Measurements from ENCODE around the gene C16orf95.
"Not testable (repeated sequence)": the region's sequence is repeated elsewhere in the genome, so short reads cannot be mapped to it uniquely, and the experiment has no call there.

C16orf95 gene

DNA sequence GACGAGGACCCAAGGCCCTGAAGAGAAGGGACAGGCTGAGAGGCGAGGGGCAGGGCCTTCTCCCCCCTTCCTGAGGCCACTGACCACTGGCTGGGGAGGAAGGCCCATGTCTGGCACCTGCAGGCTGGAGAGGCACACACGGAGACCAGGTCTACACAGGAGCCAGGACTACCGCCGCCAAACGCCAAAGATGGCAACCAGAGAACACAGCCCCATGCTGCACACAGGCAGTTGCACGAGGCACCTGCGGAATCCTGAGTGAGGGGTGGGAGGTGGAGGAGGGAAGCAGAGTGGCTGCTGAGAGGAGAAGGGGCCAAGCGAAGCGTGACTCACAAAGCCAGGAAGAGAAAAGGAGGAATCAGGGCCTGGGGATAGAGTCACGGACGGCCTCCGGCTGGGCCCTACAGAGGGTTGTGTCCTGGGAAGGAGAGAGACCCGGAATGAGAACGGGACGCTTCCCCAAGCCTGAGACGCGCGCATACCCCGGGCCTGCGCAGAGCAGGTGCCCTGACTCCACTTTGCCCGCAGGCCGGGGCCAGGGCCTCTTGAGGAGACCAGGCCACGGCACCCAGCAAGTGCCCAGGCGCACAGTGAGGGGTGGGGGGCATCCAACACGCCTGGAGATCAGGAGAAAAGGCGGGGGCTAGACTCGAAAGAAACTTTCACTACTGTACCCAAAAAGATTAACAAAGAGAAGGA, 28.7 kb upstream of the C16orf95 start:
- DNase-seq = no peak

- DNase-seq = peak; percentile 29
Measured at GRCh38 chr16:87344931-87345631, 27.9 kb upstream of the C16orf95 start.

- no peak for DNase-seq
Measured at GRCh38 chr16:87344165-87344930, 27.2 kb upstream of the C16orf95 start.

- no peak for DNase-seq
Measured at GRCh38 chr16:87343753-87344050, 26.5 kb upstream of the C16orf95 start.

GRCh38 chr16:87342978-87343752, 26.0 kb upstream of the C16orf95 start:
- no peak for DNase-seq

GRCh38 chr16:87342504-87342903, 25.3 kb upstream of the C16orf95 start:
- no peak for DNase-seq

- no peak for DNase-seq
Measured at GRCh38 chr16:87340198-87340597, 23.0 kb upstream of the C16orf95 start.

DNA sequence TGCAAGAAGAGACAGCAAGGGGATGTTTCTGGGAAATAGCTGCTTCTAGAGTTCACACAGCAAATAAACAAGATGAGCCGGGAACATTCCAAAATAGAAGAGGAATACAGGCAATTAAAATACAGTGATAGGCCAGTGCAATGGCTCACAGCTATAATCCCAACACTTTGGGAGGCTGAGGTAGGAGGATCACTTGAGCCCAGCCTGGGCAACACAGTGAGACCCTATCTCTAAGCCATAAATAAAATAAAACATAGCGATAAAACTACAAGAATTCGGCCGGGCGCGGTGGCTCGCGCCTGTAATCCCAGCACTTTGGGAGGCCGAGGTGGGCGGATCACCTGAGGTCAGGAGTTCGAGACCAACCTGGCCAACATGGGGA, 22.5 kb upstream of the C16orf95 start:
- DNase-seq = not testable (repeated sequence)

- no peak for DNase-seq
Measured at GRCh38 chr16:87339086-87339723, 22.0 kb upstream of the C16orf95 start.

DNA sequence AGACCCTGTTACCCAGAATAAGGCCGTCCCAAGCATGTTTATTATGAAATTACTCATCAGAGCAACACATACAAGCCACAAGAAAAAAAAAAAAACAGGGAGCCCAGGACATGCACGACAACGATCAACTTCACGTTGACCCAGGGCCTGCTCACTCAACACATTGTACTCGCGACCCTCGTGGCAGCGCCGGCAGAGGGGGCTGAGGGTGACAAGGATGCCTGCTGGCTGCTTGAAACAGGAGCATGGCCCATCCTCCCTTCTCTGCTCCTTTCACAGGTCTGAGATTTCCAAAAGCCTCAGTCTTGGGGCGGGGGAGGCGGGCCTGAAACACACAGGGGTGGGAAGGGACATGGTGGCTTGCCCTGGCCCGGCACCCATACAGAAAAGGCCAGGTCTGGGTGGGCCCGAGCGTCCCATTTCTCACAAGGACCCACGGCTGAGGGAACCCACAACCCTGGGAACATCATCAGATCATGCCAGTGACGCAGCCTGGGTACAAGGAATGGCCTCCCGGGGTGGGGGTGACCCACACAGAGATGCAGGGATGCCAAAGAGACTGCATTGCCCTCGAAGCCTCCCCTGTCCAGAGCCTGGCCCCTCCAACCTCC, 21.1 kb upstream of the C16orf95 start:
- DNase-seq = no peak

DNA sequence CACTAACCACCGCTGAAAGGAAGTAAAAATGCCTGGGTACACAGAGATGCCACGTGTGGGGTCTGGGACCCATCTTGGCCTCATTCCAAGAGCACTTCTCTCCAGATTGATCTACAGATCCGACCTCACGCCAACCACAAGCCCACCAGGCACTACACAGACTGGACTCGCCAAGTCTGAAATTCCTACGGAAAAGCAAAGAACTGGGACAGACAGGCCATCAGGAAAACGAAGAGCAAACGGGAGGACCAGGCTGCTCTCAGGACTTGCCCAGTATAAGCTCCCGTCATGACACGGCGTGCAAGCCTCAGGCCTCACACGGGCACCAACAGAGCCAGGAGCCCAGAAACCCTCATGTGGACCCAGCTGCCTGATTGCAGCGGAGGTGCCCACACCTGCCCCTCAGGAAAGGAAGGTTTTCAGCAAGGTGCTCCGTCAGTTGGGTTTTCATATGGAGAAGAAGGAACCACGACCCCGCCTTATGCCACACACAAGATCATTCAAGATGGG, 20.1 kb upstream of the C16orf95 start:
- DNase-seq = no peak

DNA sequence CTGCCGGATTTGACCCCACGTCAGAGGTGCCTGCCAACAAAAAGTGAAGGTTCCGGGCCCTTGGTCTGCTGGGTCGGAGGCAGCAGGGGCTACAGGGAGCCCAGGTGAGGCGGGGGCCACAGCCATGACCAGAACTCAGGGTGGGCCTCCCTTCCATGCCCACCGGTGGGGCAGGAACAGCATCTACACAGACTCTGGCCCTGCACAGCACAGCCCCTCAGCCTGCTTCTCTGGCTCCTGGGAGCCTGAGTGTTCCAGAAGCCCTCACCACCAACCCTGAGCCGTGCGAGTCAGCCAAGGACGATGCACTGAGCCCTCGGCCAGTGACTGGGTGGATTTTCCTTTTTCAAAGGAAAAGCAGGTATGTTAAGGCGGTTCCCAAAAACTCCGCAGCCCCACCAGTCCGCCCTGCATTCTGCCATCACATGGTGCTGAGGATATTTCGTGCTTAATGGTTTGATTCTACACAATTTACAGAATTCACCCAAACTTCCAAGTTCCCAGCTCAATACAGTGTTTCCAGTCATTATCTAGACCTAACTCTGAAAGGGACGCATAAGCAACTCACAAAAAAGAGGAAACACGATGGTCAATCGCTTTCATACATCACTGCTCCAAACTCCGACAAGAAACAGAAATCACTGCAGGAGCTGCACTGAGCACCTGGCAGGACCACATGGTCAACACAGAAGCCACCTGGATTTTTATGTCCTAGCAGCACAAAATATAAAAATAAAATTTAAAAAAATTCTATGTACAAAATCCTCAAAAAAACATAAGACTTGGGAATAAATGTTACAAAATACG, 19.4 kb upstream of the C16orf95 start:
- DNase-seq = no peak

DNA sequence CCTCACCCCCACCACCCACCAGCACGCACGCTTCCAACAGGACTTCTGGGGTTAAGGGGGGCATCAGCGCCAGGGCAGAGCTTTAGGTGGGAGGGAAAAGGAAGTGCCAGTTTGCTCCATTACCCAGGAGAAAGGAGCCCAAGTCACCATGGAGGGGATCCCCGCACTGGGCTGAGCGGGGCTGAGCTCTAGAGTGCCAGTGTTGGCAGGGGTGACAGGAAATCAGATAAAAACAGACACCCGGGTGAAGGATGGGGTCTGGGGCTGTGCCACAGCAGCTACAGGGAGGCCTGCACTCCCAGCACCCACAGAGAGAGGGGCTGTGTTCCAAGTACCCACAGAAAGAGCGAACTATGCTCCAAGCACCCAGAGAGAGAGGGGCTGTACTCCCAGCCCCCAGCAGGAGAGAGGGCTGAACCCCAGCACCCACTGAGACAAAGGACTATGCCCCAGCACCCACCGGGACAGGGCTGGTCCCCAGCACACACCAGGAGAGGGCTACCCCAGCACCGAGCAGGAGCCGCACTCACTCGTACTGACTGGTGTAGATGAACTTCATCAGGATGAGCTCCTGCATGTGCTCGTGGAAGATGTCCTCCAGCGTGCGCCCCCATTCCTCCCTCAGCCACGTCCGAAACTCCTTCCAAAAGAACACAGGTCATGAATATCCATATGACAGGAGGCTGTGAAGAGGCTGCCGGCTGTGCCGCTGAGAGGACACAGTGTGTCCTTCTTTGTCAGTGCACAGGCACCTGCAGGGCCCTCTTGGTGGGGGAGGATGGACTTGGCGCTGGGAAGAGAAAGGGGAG, 18.6 kb upstream of the C16orf95 start:
- DNase-seq = no peak

DNA sequence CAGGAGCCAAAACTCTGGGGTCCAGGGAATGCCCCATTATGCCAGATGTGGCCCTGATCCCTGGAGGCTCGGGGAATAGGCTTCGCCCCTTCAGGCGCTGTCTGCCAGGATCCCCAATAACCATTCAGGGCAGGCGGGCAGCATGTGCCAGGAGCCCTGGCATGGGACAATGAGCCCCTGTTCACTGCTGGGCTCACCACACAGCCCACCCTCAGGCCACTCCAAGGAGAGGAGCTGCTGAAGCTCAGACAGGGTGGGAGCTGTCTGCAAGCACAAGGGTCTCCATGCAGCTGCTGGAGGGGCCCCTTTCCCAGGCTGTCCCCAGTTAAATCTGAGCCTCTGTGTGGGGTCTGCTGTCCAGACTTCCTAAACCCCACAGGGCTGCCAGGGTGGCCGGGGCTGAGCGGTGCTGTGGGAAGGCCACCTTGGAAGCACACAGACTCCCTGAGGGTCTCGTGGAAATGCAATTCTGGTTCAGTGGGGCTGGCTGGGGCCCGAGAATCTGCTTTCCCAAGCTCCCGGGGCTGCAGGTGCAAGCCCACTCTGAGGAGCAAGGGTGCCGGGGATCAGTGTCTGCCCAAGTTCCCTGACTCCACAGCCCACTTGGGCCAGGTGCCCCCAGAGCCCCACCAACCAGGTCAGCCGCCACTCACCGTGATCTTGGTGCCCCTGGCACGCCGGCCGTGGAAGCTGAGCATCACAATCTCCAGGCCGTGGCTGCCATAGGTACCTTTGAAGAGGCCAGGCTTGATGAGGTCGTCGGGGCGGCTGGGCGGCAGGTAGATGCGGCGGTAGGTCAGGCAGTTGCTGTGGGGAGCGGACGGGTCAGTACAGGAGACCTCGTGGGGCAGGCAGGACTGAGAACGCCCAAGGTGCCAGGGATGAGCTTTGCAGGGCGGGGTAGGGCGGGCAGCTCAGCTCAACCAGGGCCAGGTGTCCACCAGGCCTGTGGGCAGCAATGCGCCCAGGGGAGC, 17.7 kb upstream of the C16orf95 start:
- no peak for DNase-seq

- no peak for DNase-seq
Measured at GRCh38 chr16:87333581-87334331, 16.6 kb upstream of the C16orf95 start.

GRCh38 chr16:87333101-87333500, 15.9 kb upstream of the C16orf95 start:
- no peak for DNase-seq

- DNase-seq = no peak
Measured at GRCh38 chr16:87332150-87332549, 15.0 kb upstream of the C16orf95 start.

- no peak for DNase-seq
Measured at GRCh38 chr16:87331241-87331801, 14.1 kb upstream of the C16orf95 start.

All from activated gamma-delta T cell (primary cell).